K562 (cell line): ENCODE results near the gene MAST4. TPM values are rescaled to one million over a fixed set of nuclear protein-coding genes. Genes with fewer than 3 reads are reported as not detected.

Experiments used
- ATAC-seq: fragments of 200-7000 bp; cut with Tn5 transposase; 3 replicates; pipeline ENCODE4 v1.9.1; 2020; ENCODE audit warnings: moderate library complexity
- BruUV-seq: library from RNA; stranded (reverse); fragments of 400-500 nt; replicated peaks from 2 replicates; lab custom pipeline; 2021; lab: Mats Ljungman, UMichigan
- CTCF ChIA-PET: fragments of 300-600 bp; formaldehyde crosslinking; extraction: SDS; loops from one replicate; lab custom pipeline; 2021; ENCODE audit warnings: low intra/inter-chr PET ratio; lab: Yijun Ruan, JAX
- POLR2A ChIA-PET: fragments of 300-600, 350-650 bp; sonication (Branson Sonifier 250); formaldehyde crosslinking; extraction: SDS; loops from one replicate; lab custom pipeline; 2021; ENCODE audit warnings: antibody characterized with exemption, inconsistent platforms; lab: Yijun Ruan, JAX
- DNase-seq, 4 experiments: peaks; one replicate each; pipeline versions ENCODE4 v3.0.0 to v3.0.0-alpha.2; 2011 to 2018; ENCODE audit warnings: low spot score in 3 of 4, mixed read lengths in 3 of 4; ENCODE audit errors: extremely low read depth in 1 of 4
- FAIRE-seq: peaks from 2 replicates; lab custom pipeline; 2011; peaks lifted over from hg19 to GRCh38; lab: Jason Lieb, UNC
- H2AFZ ChIP-seq: 2 replicates; pipeline ENCODE4 v1.6.0; 2011; ENCODE audit warnings: low read depth, low read length, control low read depth, inconsistent platforms
- H3K27ac ChIP-seq: fragments of 200-600 bp; 3 replicates; pipeline ENCODE4 v1.8.0; 2011; ENCODE audit warnings: low read depth, mild to moderate bottlenecking, control low read depth, inconsistent platforms, low read length, moderate library complexity, mixed read lengths; ENCODE audit errors: extremely low read depth
- H3K27me3 ChIP-seq, 2 experiments: fragments of 300-600 bp in 1 of 2; 2 replicates in 1 of 2; 3 replicates in 1 of 2; pipeline versions ENCODE4 v1.6.0 to v1.8.0; 2011; ENCODE audit warnings: inconsistent platforms in 2 of 2, low read length in 2 of 2, mild to moderate bottlenecking in 1 of 2, mixed read lengths in 1 of 2, moderate library complexity in 1 of 2; ENCODE audit not compliant: control insufficient read depth in 2 of 2, insufficient read depth in 2 of 2
- H3K36me3 ChIP-seq: fragments of 300-600 bp; 3 replicates; pipeline ENCODE4 v1.8.0; 2011; ENCODE audit warnings: mild to moderate bottlenecking, low read length, inconsistent platforms; ENCODE audit not compliant: control insufficient read depth, insufficient read depth
- H3K4me1 ChIP-seq, 2 experiments: fragments of 200-600 bp in 1 of 2; replicated peaks in 1 of 2; 2 replicates in 1 of 2; 3 replicates in 1 of 2; pipeline versions ENCODE4 v1.5.1 to v1.8.0; 2011; ENCODE audit warnings: inconsistent platforms in 2 of 2, low read length in 2 of 2, mild to moderate bottlenecking in 1 of 2, mixed read lengths in 1 of 2, moderate library complexity in 1 of 2; ENCODE audit not compliant: control insufficient read depth in 2 of 2, insufficient read depth in 2 of 2
- H3K4me2 ChIP-seq: 2 replicates; pipeline ENCODE4 v1.6.1; 2011; ENCODE audit warnings: low read length, control low read depth, inconsistent platforms, mixed read lengths; ENCODE audit not compliant: insufficient read depth
- H3K4me3 ChIP-seq: fragments of 200-600 bp; sonication (generic), shearing (Covaris generic); 2 replicates; pipeline ENCODE4 v1.5.1; 2016; ENCODE audit warnings: control low read depth, inconsistent platforms
- H3K79me2 ChIP-seq: fragments of 200-600 bp; 3 replicates; pipeline ENCODE4 v1.8.0; 2011; ENCODE audit warnings: low read length, inconsistent platforms; ENCODE audit not compliant: control insufficient read depth, insufficient read depth
- H3K9ac ChIP-seq, 2 experiments: 2 replicates each; pipeline versions ENCODE4 v1.6.0 to v1.6.1; 2011; ENCODE audit warnings: low read depth in 2 of 2, low read length in 2 of 2, control low read depth in 1 of 2, inconsistent platforms in 1 of 2, mild to moderate bottlenecking in 1 of 2, mixed read lengths in 1 of 2; ENCODE audit not compliant: insufficient read depth in 1 of 2
- H3K9me1 ChIP-seq: one replicate; pipeline ENCODE4 v1.6.0; 2011; ENCODE audit warnings: inconsistent platforms, mild to moderate bottlenecking, low read length, moderate library complexity; ENCODE audit not compliant: control insufficient read depth, insufficient read depth
- H3K9me3 ChIP-seq: replicated peaks from 2 replicates; pipeline ENCODE4 v1.5.1; 2011; ENCODE audit warnings: low read depth, low read length, inconsistent platforms; ENCODE audit not compliant: control insufficient read depth, insufficient read depth
- H4K20me1 ChIP-seq: replicated peaks from 2 replicates; pipeline ENCODE4 v1.6.1; 2011; ENCODE audit warnings: low read length, inconsistent platforms, mixed read lengths; ENCODE audit not compliant: control insufficient read depth, insufficient read depth
- ATF7 ChIP-seq: fragments of 450-650 bp; IDR thresholded peaks from 2 replicates; pipeline ENCODE4 v1.7.1; 2014; ENCODE audit warnings: mild to moderate bottlenecking, moderate library complexity
- CHAMP1 ChIP-seq: fragments of 450-650 bp; IDR thresholded peaks from 2 replicates; pipeline ENCODE4 v1.6.1; 2016; ENCODE audit warnings: mild to moderate bottlenecking
- CSDE1 ChIP-seq, 2 experiments: fragments of 450-650 bp; IDR thresholded peaks; 2 replicates each; pipeline ENCODE4 v1.6.1; 2016; ENCODE audit warnings: mild to moderate bottlenecking in 1 of 2
- E2F1 ChIP-seq: sonication (generic); formaldehyde crosslinking; IDR thresholded peaks from 2 replicates; pipeline ENCODE4 v1.8.1; 2023; ENCODE audit warnings: mild to moderate bottlenecking, missing genetic modification reagents, moderate library complexity
- ESRRA ChIP-seq: fragments of 450-650 bp; IDR thresholded peaks from 2 replicates; pipeline ENCODE4 v1.6.1; 2014; ENCODE audit warnings: low read depth, mild to moderate bottlenecking, moderate library complexity, borderline replicate concordance
- GATA2 ChIP-seq: sonication (generic); formaldehyde crosslinking; IDR thresholded peaks from 2 replicates; pipeline ENCODE4 v1.4.0; 2020; ENCODE audit warnings: mild to moderate bottlenecking, missing genetic modification reagents
- KDM1A ChIP-seq, 2 experiments: fragments of 450-650 bp; IDR thresholded peaks; 2 replicates each; pipeline ENCODE4 v1.6.1; 2016; ENCODE audit warnings: mild to moderate bottlenecking in 2 of 2
- KLF6 ChIP-seq: fragments of 250-450 bp; sonication (Bioruptor Pico); IDR thresholded peaks from 2 replicates; pipeline ENCODE4 v1.4.0; 2020; ENCODE audit warnings: mild to moderate bottlenecking, moderate library complexity, borderline replicate concordance
- MTA2 ChIP-seq: fragments of 450-650 bp; IDR thresholded peaks from 2 replicates; pipeline ENCODE4 v1.6.1; 2016; ENCODE audit warnings: low read depth
- NELFE ChIP-seq: IDR thresholded peaks from 2 replicates; pipeline ENCODE4 v1.6.1; 2011; ENCODE audit warnings: mild to moderate bottlenecking; ENCODE audit not compliant: insufficient read depth, insufficient read length
- NR2C2 ChIP-seq, 2 experiments: fragments of 200-800 bp in 1 of 2; sonication (Bioruptor generic) in 1 of 2; sonication (generic) in 1 of 2; formaldehyde crosslinking in 1 of 2; IDR thresholded peaks; 2 replicates each; pipeline versions ENCODE4 v1.6.1 to v1.8.0; 2016 to 2022; ENCODE audit warnings: mild to moderate bottlenecking in 1 of 2, missing compliant biosample characterization in 1 of 2, missing genetic modification characterization in 1 of 2, missing genetic modification reagents in 1 of 2
- PYGO2 ChIP-seq: fragments of 450-650 bp; IDR thresholded peaks from 2 replicates; pipeline ENCODE4 v1.6.1; 2016; ENCODE audit warnings: mild to moderate bottlenecking, missing genetic modification characterization, moderate library complexity, missing compliant biosample characterization
- TEAD4 ChIP-seq, 2 experiments: sonication (generic) in 1 of 2; formaldehyde crosslinking in 1 of 2; IDR thresholded peaks; 2 replicates each; pipeline versions ENCODE4 v1.6.1 to v1.8.0; 2012 to 2022; ENCODE audit warnings: borderline replicate concordance in 1 of 2, inconsistent platforms in 1 of 2, low read length in 1 of 2, mild to moderate bottlenecking in 1 of 2, missing genetic modification reagents in 1 of 2
- UBTF ChIP-seq, 2 experiments: IDR thresholded peaks; 2 replicates each; pipeline ENCODE4 v1.6.1; 2012; ENCODE audit warnings: improper control_type of control experiment in 2 of 2, low read depth in 2 of 2, low read length in 2 of 2, borderline replicate concordance in 1 of 2
- WGBS: fragments of 100-300 bp; shearing (Covaris generic); methylation state at CpG from one replicate; pipeline ENCODE4 v1.1.6; 2016; ENCODE audit warnings: low coverage, mixed read lengths; ENCODE audit not compliant: insufficient coverage; ENCODE audit errors: missing lambda C conversion rate; 5-methylcytosine and 5-hydroxymethylcytosine counted together
- in situ Hi-C: fragments of 300-500 bp; cut with MboI; formaldehyde crosslinking; loops from 4 replicates; pipeline ENCODE4 v1.15.0; 2018; ENCODE audit warnings: inconsistent platforms, mixed read lengths
- intact Hi-C: fragments of 100-400 bp; cut with micrococcal nuclease; formaldehyde crosslinking; loops from 2 replicates; pipeline ENCODE4 v1.14.2; 2022
- polyA plus RNA-seq, 8 experiments: library from polyadenylated mRNA; depleted of rRNA in 4 of 8; stranded (reverse) in 5 of 8; unstranded in 3 of 8; fragments of >200 nt; fragmentation: Nextera tagmentation in 2 of 8; fragmentation: Illumina TruSeq in 1 of 8; extraction: Ambion mirVana in 2 of 8; extraction: Trizol in 1 of 8; gene quantifications; 2 replicates each; pipeline versions ENCODE4 v1.2.1 to v1.2.3, GENCODE V29; 2011 to 2014; ENCODE audit warnings: inconsistent platforms in 1 of 8, missing spikeins in 1 of 8
- total RNA-seq, 7 experiments: library from RNA; depleted of rRNA in 6 of 7; stranded (reverse); fragments of >200 nt in 6 of 7; fragmentation: Illumina TruSeq in 2 of 7; extraction: Trizol in 2 of 7; gene quantifications; 2 replicates each; pipeline versions ENCODE4 v1.2.1 to v1.2.3, GENCODE V29; 2011 to 2021; ENCODE audit warnings: low replicate concordance in 1 of 7

MAST4 gene
- total and polyA plus RNA-seq, 9 of the 15 experiments (the other 6 are each of a cell fraction or from before 2014, with no cell fraction given) = 0.88 to 10.1 (median 5.2) TPM

- TF ChIP-seq TEAD4 (IDR thresholded peaks at IDR 0.05; ENCODE audit: low read length) = no peak
- no peak for TF ChIP-seq TEAD4 (CRISPR knock-in tag; IDR thresholded peaks at IDR 0.05; ENCODE audit: borderline replicate concordance)
Observed at GRCh38 chr5:66637994-66638393, 41.8 kb downstream of the MAST4 start (continued).

- H3K9me3 ChIP-seq = no peaks in the 10 kb centered on the region
- no peak overlapping the region for H3K27ac ChIP-seq
- no peak overlapping the region for H3K4me3 ChIP-seq
- H3K9ac ChIP-seq = no peak overlapping the region
- no peak overlapping the region for H2AFZ ChIP-seq
- in situ Hi-C loops = no loop called here
- no peaks in the 10 kb centered on the region for H3K36me3 ChIP-seq
- H3K9me1 ChIP-seq = no peaks in the 10 kb centered on the region
- no peaks in the 10 kb centered on the region for H3K4me1 ChIP-seq
- DNase-seq (no peak), FAIRE-seq (no peak), ATAC-seq (no peak)
- intact Hi-C loops = no loop called here
- ChIA-PET CTCF (no interaction called here), POLR2A (no interaction called here)
- no peaks in the 10 kb centered on the region for H3K27me3 ChIP-seq
- no peak overlapping the region for H3K4me2 ChIP-seq
- WGBS = 0% methylated on average over 1 of the region's 1 CpG
- H3K79me2 ChIP-seq = no peaks in the 10 kb centered on the region
- no peaks in the 10 kb centered on the region for H4K20me1 ChIP-seq
- BruUV-seq = no TSS peak
- TF ChIP-seq NELFE (no peak), UBTF (IDR thresholded peaks at IDR 0.05; ENCODE audit: borderline replicate concordance in 1 of 2, low read depth in 2 of 2, low read length in 2 of 2) (no peak), KLF6 (no peak), CHAMP1 (no peak), E2F1 (no peak), NR2C2 (CRISPR knock-in tag; IDR thresholded peaks at IDR 0.05) (no peak), NR2C2 (tag; IDR thresholded peaks at IDR 0.05) (no peak), CSDE1 (IDR thresholded peaks at IDR 0.05) (no peak), ESRRA (no peak), ATF7 (no peak), PYGO2 (tag) (no peak), GATA2 (CRISPR knock-in tag) (no peak), MTA2 (no peak), KDM1A (IDR thresholded peaks at IDR 0.05) (no peak), TEAD4 (IDR thresholded peaks at IDR 0.05; ENCODE audit: low read length) (no peak), TEAD4 (CRISPR knock-in tag; IDR thresholded peaks at IDR 0.05; ENCODE audit: borderline replicate concordance) (no peak)
Observed at GRCh38 chr5:66639037-66639436, 42.8 kb downstream of the MAST4 start.
